Pons (tissue), 1 donor: Measurements from ENCODE around the gene PRICKLE2.

Source experiments
- DNase-seq: peaks from one replicate; pipeline ENCODE4 v3.0.0-alpha.2; 2016; ENCODE audit warnings: low spot score

PRICKLE2 gene

GRCh38 chr3:64224826-64225610 lies at the start of gene PRICKLE2:
Gene PRICKLE2 (minus strand): TSS chr3:64225466. CDS start chr3:64198927, 26,539 bp downstream.
- peak; percentile 90 for DNase-seq

- no peak for DNase-seq
Observed at GRCh38 chr3:64272842-64273241, 47.6 kb upstream of the PRICKLE2 start.

GRCh38 chr3:64272271-64272670 lies 47.0 kb upstream of the PRICKLE2 start:
- DNase-seq: no peak

- DNase-seq: no peak
Observed at GRCh38 chr3:64271631-64272030, 46.4 kb upstream of the PRICKLE2 start.

GRCh38 chr3:64270866-64271260 lies 45.6 kb upstream of the PRICKLE2 start:
- no peak for DNase-seq

GRCh38 chr3:64270142-64270865 lies 45.0 kb upstream of the PRICKLE2 start:
- no peak for DNase-seq

DNA sequence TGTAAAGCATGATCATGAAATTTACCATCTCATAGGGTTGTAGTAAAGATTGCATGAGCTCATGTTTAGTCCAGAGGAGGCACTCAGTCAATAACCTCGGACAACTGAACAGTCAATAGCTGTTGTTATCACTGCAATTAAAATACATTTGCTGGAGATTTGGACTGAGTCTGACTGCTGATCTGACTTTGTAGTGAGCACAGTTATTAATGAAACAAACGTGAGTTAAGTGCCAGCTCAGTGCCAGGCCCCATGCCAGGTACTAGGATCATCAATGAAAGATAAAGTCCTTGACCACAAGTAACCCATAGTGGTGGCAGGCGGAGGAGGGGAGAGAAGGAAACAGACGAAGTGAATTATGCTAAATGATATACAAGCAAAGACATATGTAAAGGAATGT lies 43.7 kb upstream of the PRICKLE2 start:
- no peak for DNase-seq

GRCh38 chr3:64267721-64268604 lies 42.7 kb upstream of the PRICKLE2 start:
- peak; percentile 59 for DNase-seq

DNA sequence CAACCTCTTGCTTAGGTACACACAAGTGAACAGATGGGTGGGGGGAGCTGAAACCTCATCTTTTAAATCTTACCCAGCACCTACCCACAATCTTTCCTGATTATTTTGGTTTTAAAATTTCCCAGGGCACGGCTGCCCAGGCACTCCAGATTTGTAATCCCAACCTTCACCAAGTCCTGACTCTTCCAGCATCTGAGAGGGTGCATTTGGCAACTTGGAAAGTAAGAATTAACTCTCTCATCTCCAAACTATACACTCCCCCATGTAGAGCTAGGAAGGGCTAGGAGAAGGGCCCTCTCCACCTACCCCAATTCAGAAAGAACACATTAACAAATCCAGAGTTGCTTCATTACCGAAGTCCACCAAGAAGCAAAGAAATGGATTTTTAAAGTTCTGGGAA lies 41.7 kb upstream of the PRICKLE2 start:
- no peak for DNase-seq

GRCh38 chr3:64266065-64266931 lies 41.0 kb upstream of the PRICKLE2 start:
- peak; percentile 65 for DNase-seq

- no peak for DNase-seq
Observed at GRCh38 chr3:64265646-64266045, 40.4 kb upstream of the PRICKLE2 start.

GRCh38 chr3:64264501-64265109 lies 39.3 kb upstream of the PRICKLE2 start:
- DNase-seq: no peak

DNA sequence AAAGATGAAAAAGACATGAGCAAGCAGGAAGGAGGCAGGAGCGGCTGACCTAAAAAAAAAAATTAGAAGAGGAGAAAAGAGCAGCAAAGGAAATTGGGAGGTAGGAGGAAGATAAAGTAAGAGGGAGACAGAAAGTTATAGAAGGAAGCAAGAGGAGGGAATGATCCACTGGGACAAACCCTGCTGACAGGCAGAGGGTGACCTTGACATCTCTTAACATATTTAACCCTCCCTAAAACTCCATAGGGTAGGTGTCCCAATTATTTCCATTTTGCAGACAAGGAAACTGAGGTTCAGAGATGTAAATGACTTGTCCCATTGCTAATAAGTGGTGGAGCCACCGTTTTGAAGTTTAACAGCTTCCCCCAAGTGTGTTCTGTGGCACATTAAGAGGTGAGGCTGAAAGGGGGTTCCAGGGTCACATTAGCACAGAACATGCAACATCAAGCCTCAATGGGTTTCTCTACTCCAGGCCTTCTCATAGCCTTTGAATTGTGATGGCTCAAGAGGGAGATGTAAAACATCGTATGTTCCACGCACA lies 37.4 kb upstream of the PRICKLE2 start:
- DNase-seq: no peak

DNA sequence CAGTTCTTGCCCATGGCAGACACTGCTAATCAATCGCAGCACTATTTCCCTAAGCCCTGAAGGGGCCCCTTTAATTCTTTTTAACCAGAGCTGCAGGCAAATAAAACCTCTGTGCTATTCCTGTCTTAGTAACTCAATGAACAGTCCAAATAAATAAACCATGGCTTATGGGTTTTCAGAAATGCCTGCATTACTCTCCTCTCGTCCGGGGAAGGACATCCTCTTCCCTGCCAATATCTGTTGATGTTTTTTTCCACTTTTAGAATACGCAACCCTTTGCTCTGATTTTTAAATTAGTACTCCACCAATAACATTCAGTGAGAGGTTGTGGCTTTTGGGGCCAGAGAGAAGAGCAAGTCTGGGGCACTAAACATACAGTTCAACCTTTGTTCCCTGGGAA lies 35.2 kb upstream of the PRICKLE2 start:
- DNase-seq: no peak

GRCh38 chr3:64259636-64260035 lies 34.4 kb upstream of the PRICKLE2 start:
- no peak for DNase-seq

DNA sequence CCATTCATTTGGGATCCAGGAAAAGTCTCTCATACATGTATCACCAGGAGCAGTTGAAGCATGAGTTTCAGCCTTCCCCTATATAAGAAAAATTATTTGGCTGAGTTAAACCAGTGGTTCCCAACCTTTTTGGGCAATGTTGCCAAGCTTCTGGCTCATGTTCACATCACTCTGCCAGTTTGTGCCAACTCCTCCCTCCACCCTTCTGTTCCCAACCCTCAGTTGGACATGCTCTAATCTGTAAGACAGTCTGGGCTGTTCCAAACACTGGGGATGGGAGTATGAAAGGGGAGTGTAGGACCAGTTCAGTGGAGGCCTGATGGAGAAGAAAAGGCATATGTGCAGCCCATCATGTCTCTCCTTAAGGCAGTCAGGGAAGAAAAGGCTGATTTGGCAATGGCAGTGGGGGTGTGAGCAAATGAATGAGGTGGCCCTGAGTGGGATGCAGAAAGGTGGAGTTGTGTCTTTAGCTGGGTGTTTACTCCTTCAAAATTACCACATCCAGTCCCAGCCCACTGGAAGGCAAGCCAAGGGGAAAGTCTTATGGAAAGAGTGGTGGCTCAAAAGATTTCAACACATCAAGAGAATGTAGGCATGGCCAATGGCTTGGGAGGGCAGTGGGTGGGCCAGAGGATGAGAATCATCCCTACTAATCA lies 32.0 kb upstream of the PRICKLE2 start:
- no peak for DNase-seq

DNA sequence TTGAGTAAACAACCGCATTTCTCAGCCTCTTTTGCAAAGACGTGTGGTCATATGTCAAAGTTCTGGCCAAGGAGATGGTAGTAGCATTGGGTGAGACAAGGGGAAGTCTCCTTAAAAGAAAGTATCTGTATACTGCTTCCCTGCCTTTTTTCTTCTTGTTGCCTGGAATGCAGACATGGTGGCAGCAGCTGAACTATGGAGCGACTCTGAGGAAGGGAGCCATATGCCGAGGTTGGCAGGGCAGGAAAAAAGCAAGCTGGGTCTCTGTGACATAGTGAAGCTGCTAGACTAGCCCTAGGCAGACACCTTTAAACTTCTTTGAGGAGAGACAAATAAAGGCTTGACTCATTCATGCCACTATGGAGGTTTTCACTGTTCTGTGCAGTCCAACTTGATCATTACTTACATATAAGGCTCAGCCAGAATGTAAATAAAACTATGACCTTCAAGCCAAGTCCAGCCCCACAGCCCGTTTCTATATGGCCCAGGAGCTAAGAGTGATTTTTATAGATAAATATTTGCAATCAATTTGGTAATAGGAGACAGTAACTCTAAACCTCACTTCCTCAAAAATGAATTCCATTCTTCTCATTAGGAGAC lies 30.6 kb upstream of the PRICKLE2 start:
- DNase-seq: no peak

DNA sequence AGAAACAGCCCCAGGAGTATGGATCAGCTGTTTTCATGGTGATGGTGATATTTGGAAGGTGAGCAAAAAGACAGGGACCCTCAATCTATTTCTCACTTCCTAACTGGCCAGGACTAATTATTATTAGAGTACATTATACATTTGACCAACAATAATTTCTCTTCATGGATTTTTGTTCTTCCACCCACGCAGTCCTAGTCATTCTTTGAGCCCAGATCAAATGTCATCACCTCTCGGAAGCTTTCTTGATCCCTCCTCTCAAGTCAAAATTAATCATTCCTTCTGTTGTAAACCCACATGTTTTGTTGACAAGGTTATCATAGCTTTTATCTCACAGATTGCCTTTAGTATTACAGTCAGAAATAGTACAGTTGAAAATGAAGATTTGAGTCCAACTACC lies 29.2 kb upstream of the PRICKLE2 start:
- DNase-seq: no peak

DNA sequence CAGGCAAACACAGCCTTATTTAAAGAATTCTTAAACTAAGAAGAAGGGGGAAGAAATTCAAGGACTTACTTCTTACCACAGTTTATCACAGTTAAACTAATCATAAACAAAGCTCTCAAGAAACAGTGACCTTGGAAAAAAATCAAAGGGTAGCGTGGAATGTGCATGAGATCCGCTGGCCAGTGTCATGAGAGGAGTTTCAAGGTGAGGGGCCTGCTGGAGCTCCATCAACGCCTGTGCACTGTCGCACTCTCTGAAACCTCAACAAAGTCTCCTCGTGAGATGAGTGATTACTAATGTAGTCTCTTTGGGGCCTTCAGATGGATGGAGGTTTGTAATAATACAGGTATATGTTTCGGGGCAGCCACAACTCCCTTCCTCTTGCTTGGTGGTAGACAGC lies 28.4 kb upstream of the PRICKLE2 start:
- no peak for DNase-seq

GRCh38 chr3:64251019-64251418 lies 25.8 kb upstream of the PRICKLE2 start:
- no peak for DNase-seq
